Activated naive CD8-positive, alpha-beta T cell treated with anti-CD3 and anti-CD28 coated beads, Interleukin-2, amount 50 U/mL, for 16 hours (primary cell): ENCODE results near the gene SZT2.

Experiments used
- DNase-seq: peaks from one replicate; pipeline ENCODE4 v3.0.0-alpha.2; 2020; ENCODE audit warnings: low read depth, low spot score

Gene SZT2

GRCh38 chr1:43422995-43423671 lies 33.4 kb downstream of the SZT2 start:
- no peak for DNase-seq

GRCh38 chr1:43423672-43424550 lies 34.2 kb downstream of the SZT2 start:
- no peak for DNase-seq

DNA sequence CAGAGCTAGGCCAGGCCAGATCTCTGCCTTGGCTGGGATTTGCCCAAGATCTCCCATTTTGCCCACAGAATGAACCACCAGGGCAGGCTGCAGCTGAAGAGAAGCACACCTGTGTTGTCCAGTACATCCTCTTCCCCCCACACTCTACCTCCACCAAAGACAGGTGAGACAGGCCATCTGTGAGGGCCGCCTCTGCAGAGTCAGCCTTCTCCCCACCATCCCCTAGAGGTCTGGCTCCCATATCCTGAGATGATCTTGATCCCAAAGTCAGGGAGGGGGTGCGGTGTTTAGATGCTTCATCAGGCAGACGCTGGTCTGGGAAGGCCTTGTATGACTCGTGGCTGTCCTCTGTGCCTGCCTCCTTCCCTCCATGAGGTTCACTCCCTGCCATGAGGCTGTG lies 35.3 kb downstream of the SZT2 start:
- no peak for DNase-seq

- no peak for DNase-seq
Observed at GRCh38 chr1:43426221-43426620, 36.5 kb downstream of the SZT2 start.

DNA sequence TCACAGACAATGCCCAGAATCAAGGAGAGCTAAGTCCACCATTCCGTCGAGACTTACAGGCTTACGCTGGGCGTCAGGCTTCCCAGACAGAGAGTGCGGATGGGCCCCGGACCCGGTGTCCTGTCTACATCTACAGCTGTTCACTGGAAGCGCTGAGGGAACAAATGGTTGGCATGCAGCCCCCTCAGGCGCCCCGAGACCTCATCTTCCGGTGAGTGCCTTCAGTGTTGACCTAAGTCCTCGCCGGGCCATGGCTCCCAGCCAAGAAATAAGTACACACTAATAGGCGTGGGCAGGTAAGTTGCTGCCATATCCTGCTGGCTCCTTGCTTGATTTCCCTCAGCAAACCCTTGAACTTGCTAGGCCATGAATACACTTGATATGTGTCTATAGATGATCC lies 37.8 kb downstream of the SZT2 start:
- no peak for DNase-seq

- no peak for DNase-seq
Observed at GRCh38 chr1:43427941-43428340, 38.2 kb downstream of the SZT2 start.

GRCh38 chr1:43430831-43431230 lies 41.1 kb downstream of the SZT2 start:
- no peak for DNase-seq

GRCh38 chr1:43431676-43432075 lies 42.0 kb downstream of the SZT2 start:
- DNase-seq: no peak

DNA sequence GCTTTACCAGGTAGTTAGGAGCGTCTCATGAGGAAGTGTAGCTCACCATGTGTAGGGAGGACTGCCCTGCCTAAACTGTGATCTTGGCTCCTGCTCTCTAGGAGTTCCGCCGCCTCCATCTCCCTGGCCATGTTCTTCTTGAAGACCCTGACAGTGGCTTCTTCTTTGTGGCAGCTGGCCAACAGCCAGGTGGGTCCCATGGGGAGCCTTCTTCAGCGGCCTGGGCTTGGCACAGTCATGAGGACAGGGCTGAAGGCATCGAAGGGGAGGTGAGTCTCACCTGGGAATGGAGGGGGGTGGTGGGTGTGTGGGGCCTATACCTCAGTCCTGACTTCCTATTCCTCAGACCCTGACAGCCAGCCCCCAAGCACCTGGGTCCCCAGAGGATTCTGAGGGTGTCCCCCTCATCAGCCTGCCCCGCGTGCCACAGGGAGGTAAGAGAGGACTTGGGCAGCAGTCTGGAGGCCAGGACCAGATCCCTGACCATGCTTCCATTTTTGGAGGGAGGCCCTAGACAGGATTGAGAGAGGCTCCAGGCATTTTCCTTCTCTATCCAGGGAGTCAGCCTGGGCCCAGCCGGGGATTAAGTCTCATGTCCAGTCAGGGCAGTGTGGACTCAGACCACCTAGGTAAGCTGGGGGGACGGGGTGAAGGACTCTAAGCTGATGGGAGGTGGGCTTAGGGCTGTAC lies 42.6 kb downstream of the SZT2 start:
- DNase-seq: no peak

GRCh38 chr1:43432907-43433306 lies 43.2 kb downstream of the SZT2 start:
- no peak for DNase-seq

DNA sequence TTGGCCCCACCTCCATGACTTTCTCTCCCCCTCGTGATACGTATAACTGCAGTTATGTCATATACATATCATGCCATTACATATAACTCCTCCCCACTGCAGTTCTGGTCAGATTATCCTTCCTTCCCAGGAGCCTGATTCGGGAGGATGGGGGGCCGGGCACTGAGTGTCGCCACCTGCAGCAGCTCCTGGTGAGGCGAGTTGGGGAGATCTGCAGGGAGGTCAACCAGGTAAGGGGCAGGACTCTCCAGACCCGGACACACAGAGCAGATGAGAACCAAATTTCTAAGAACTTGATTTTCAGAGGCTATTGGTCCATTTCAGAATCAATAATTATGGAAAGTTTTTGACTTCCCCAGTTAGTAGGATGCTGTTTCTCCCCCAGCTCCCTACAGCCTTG lies 44.6 kb downstream of the SZT2 start:
- DNase-seq: no peak

- DNase-seq: no peak
Observed at GRCh38 chr1:43435146-43436145, 45.7 kb downstream of the SZT2 start.

DNA sequence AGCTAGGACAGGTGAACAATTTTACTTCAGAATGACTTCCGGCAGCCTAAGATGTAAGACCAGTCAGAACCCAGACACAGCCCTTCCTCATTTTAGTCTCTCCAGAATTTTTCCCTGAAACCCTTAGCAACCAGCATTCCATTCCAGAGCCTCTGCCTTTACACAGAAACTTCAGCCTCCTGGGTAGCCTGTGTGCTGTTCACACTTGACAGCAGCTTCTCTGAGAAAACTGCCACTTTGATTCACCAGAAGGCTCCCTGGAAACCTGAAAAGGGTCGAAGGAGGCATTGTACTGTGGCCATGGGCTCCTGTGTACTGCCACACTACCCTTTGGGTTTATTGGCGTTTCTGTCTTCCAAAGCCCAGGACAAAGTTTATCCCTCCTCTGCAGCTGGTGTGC lies 46.7 kb downstream of the SZT2 start:
- no peak for DNase-seq

GRCh38 chr1:43437031-43437973 lies 47.6 kb downstream of the SZT2 start:
- no peak for DNase-seq

DNA sequence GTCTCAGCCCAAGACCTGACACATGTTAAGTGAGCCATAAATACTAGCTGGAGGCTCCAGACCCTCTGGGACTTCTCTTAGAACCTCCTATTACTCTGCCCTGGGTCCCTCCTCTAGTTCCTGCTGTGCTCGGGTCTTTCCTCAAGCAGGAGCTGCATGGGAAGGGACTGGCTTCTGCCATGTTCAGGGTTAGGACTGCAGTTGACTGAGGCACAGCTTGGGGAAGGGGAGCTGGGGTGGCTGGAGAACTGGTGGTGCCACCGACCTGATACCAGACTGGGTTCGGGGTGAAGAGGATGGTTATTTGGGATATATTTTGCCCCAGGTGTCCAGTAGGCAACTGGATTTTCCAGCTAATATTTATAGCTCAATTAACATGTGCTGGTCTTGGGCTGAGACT lies 48.3 kb downstream of the SZT2 start:
- no peak for DNase-seq

GRCh38 chr1:43438576-43438952 lies 48.9 kb downstream of the SZT2 start:
- no peak for DNase-seq

GRCh38 chr1:43438953-43439581 lies 49.4 kb downstream of the SZT2 start:
- DNase-seq: no peak

DNA sequence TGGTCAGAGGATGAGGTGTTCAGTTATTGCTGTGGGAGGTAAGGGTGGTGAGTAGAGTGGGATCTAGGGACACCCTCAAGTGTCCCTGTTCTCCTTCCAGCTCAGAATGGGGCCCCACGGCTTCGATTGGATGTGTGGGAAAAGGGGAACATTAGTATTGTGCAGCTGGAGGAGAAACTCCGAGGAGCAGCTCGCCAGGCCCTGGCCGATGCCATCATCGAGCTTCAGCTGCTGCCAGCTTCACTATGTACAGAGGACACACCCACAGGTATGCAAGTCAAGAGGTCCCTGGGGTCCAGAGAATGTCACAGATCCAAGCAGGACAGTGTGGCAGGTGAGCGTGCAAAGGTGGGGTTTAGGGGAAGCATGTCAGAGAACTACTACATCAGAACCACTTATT lies 50.1 kb downstream of the SZT2 start:
- DNase-seq: no peak

GRCh38 chr1:43440358-43440757 lies 50.7 kb downstream of the SZT2 start:
- DNase-seq: no peak
